HG03064 (cell line): ENCODE data around the gene ZSCAN18.

ENCODE experiments used
- ATAC-seq: cut with Tn5 transposase; IDR thresholded peaks from one replicate; pipeline ENCODE4 v1.9.1; 2021; ENCODE audit warnings: low read depth; ENCODE audit not compliant: unreplicated experiment

ZSCAN18 gene

GRCh38 chr19:58086825-58087710, 11.0 kb downstream of the ZSCAN18 start:
- no peak for ATAC-seq

- no peak for ATAC-seq
Observed at GRCh38 chr19:58085348-58085875, 12.6 kb downstream of the ZSCAN18 start.

GRCh38 chr19:58084596-58085347, 13.3 kb downstream of the ZSCAN18 start:
- ATAC-seq, result no peak

GRCh38 chr19:58083021-58083420, 15.0 kb downstream of the ZSCAN18 start:
- ATAC-seq, result no peak

- ATAC-seq, result no peak
Observed at GRCh38 chr19:58079792-58080191, 18.2 kb downstream of the ZSCAN18 start.

- no peak for ATAC-seq
Observed at GRCh38 chr19:58067240-58067912, 30.7 kb downstream of the ZSCAN18 start.

GRCh38 chr19:58063712-58064111, 34.3 kb downstream of the ZSCAN18 start:
- no peak for ATAC-seq

GRCh38 chr19:58060231-58060630, 37.8 kb downstream of the ZSCAN18 start:
- no peak for ATAC-seq

GRCh38 chr19:58059671-58060078, 38.4 kb downstream of the ZSCAN18 start:
- no peak for ATAC-seq

- no peak for ATAC-seq
Observed at GRCh38 chr19:58059003-58059670, 38.9 kb downstream of the ZSCAN18 start, which contains the start of gene ZNF135. Gene ZNF135 (plus strand): TSS chr19:58059282. CDS start chr19:58060003, 721 bp downstream.

GRCh38 chr19:58058467-58058866, 39.6 kb downstream of the ZSCAN18 start:
- ATAC-seq, result no peak

GRCh38 chr19:58056861-58057260, 41.2 kb downstream of the ZSCAN18 start:
- ATAC-seq, result no peak

- no peak for ATAC-seq
Observed at GRCh38 chr19:58056261-58056660, 41.8 kb downstream of the ZSCAN18 start.

GRCh38 chr19:58054901-58055874, 42.8 kb downstream of the ZSCAN18 start:
- no peak for ATAC-seq

GRCh38 chr19:58053480-58054156, 44.4 kb downstream of the ZSCAN18 start:
- no peak for ATAC-seq

- no peak for ATAC-seq
Observed at GRCh38 chr19:58052256-58052655, 45.8 kb downstream of the ZSCAN18 start.

GRCh38 chr19:58047672-58048071, 50.4 kb downstream of the ZSCAN18 start:
- no peak for ATAC-seq

GRCh38 chr19:58046856-58047255, 51.2 kb downstream of the ZSCAN18 start:
- no peak for ATAC-seq
